CD4-positive, alpha-beta T cell (primary cell): Measurements from ENCODE around the gene HRH3. TPM values are rescaled to one million over a fixed set of nuclear protein-coding genes. Genes with fewer than 3 reads are reported as not detected.

ENCODE experiments used
- ATAC-seq: fragments of 200-7000 bp; cut with Tn5 transposase; one replicate; pipeline ENCODE4 v1.10.0; 2022; ENCODE audit warnings: mild to moderate bottlenecking; ENCODE audit not compliant: poor library complexity
- CTCF ChIA-PET: fragments of 350-600 bp; sonication (Branson Sonifier 250); formaldehyde crosslinking; loops from one replicate; lab custom pipeline; 2021; ENCODE audit warnings: antibody characterized with exemption, inconsistent platforms; lab: Charles Lee
- POLR2A ChIA-PET: fragments of 350-600 bp; sonication (Branson Sonifier 250); formaldehyde crosslinking; loops from one replicate; lab custom pipeline; 2021; ENCODE audit warnings: antibody characterized with exemption, inconsistent platforms; lab: Charles Lee
- DNase-seq, 14 experiments: peaks; one replicate each; pipeline ENCODE4 v3.0.0-alpha.2; 2013 to 2020; ENCODE audit warnings: mixed read lengths in 2 of 14
- H3K27ac ChIP-seq, 2 donors: one replicate each; pipeline versions ENCODE4 v1.5.1 to v1.7.0; 2013; ENCODE audit warnings: low read length in 2 of 2, low read depth in 1 of 2, mild to moderate bottlenecking in 1 of 2
- H3K27me3 ChIP-seq, 2 experiments: 1 replicate in 1 of 2; 2 replicates in 1 of 2; pipeline versions ENCODE4 v1.6.1 to v1.7.0; 2013; ENCODE audit warnings: low read length in 2 of 2, control low read depth in 1 of 2, mild to moderate bottlenecking in 1 of 2, moderate library complexity in 1 of 2; ENCODE audit not compliant: insufficient read depth in 2 of 2, control insufficient read depth in 1 of 2
- H3K36me3 ChIP-seq: one replicate; pipeline ENCODE4 v1.6.1; 2013; ENCODE audit warnings: low read length, control low read depth; ENCODE audit not compliant: insufficient read depth
- H3K4me1 ChIP-seq: one replicate; pipeline ENCODE4 v1.6.1; 2013; ENCODE audit warnings: low read length, control low read depth; ENCODE audit not compliant: insufficient read depth
- H3K4me3 ChIP-seq: one replicate; pipeline ENCODE4 v1.5.1; 2013; ENCODE audit warnings: mild to moderate bottlenecking, low read length, moderate library complexity
- H3K9me3 ChIP-seq, 2 experiments: 1 replicate in 1 of 2; 2 replicates in 1 of 2; pipeline versions ENCODE4 v1.6.1 to v1.7.0; 2013; ENCODE audit warnings: low read length in 2 of 2, mild to moderate bottlenecking in 2 of 2, control low read depth in 1 of 2, moderate library complexity in 1 of 2; ENCODE audit not compliant: control insufficient read depth in 1 of 2, insufficient read depth in 1 of 2
- H3K27ac Mint-ChIP-seq: one replicate; pipeline ENCODE4 v1.8.0; 2020; ENCODE audit warnings: mixed read lengths
- H3K27me3 Mint-ChIP-seq: one replicate; pipeline ENCODE4 v1.8.0; 2021; ENCODE audit warnings: mixed read lengths
- H3K36me3 Mint-ChIP-seq: one replicate; pipeline ENCODE4 v1.8.0; 2021; ENCODE audit warnings: low read depth, mixed read lengths
- H3K4me1 Mint-ChIP-seq: one replicate; pipeline ENCODE4 v1.8.0; 2021; ENCODE audit warnings: low read depth, mixed read lengths
- H3K4me3 Mint-ChIP-seq: one replicate; pipeline ENCODE4 v1.8.0; 2020; ENCODE audit warnings: mild to moderate bottlenecking, mixed read lengths
- H3K9me3 Mint-ChIP-seq: one replicate; pipeline ENCODE4 v1.8.0; 2020; ENCODE audit warnings: mixed read lengths
- CTCF ChIP-seq: fragments of 200-600 bp; IDR thresholded peaks from one replicate; pipeline ENCODE4 v1.8.0; 2022; ENCODE audit warnings: antibody characterized with exemption, mild to moderate bottlenecking
- intact Hi-C, 2 experiments: fragments of 100-400 bp; cut with DNase I in 1 of 2; cut with micrococcal nuclease in 1 of 2; formaldehyde crosslinking; loops; one replicate each; pipeline versions ENCODE4 v1.15.1 to v1.9.0; 2023 to 2025; cut with DNase I, micrococcal nuclease
- total RNA-seq, 174 experiments: library from RNA in 2 of 174; stranded (reverse) in 2 of 174; gene quantifications; one replicate each; pipeline ENCODE4 v1.2.3 and lab custom pipeline; 2021 to 2026

Gene HRH3
- total RNA-seq, 2 experiments from 2014 or later: not detected

- Histone ChIP-seq H3K36me3 (no peaks in the 10 kb centered on the region), H3K27me3 (peaks cover 0 to 2% of the 10 kb centered on the region in 2 experiments), H3K27ac (no peak overlapping the region), H3K4me1 (no peaks in the 10 kb centered on the region), H3K9me3 (peaks cover 0 to 34% of the 10 kb centered on the region in 2 experiments), H3K4me3 (no peak overlapping the region)
- H3K4me3 Mint-ChIP-seq: no peak overlapping the region
- CTCF ChIA-PET: no interaction called here
- no peak overlapping the region for H3K27ac Mint-ChIP-seq
- H3K4me1 Mint-ChIP-seq: no peaks in the 10 kb centered on the region
- H3K9me3 Mint-ChIP-seq: no peaks in the 10 kb centered on the region
- DNase-seq: no peak
- POLR2A ChIA-PET: no interaction called here
- intact Hi-C loops: no loop called here
- no peak for TF ChIP-seq CTCF
- H3K27me3 Mint-ChIP-seq: peaks cover 23% of the 10 kb centered on the region
- ATAC-seq: no peak
- no peaks in the 10 kb centered on the region for H3K36me3 Mint-ChIP-seq
These were observed 9.6 kb upstream of the HRH3 start for GRCh38 chr20:62229667-62230066.

DNA sequence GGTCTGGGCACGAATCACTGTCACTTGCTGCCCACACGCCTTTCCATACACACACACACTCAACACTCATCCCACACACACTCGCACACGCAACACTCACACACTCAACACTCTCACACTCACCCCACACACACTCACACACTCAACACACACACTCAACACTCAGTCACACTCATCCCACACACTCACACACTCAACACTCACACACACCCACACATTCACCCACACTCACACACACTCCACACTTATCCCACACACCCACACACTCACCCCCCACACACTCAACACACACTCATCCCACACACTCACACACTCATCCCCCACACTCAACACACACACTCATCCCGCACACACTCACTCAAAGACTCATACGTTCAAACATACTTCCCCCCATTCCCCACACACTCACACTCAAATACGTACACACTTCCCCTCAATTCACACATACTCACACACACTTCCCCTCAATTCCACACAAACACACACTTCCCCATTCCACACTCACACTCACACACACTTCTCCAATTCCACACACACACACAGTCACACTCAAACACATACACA lies 9.0 kb upstream of the HRH3 start:
- intact Hi-C loops: no loop called here

GRCh38 chr20:62227977-62228958 lies 8.2 kb upstream of the HRH3 start:
- Mint-ChIP-seq H3K4me3 (no peak overlapping the region), H3K36me3 (no peaks in the 10 kb centered on the region)

More for the DNA sequence above, 9.0 kb upstream of the HRH3 start:
- ChIA-PET POLR2A (no interaction called here), CTCF (no interaction called here)
- H3K27me3 ChIP-seq: peaks cover 0 to 2% of the 10 kb centered on the region in 2 experiments
- no peaks in the 10 kb centered on the region for H3K9me3 Mint-ChIP-seq
- no peak overlapping the region for H3K4me3 Mint-ChIP-seq
- H3K27me3 Mint-ChIP-seq: peaks cover 27% of the 10 kb centered on the region
- H3K9me3 ChIP-seq: peaks cover 0 to 33% of the 10 kb centered on the region in 2 experiments
- no peak overlapping the region for H3K4me3 ChIP-seq
- no peak for ATAC-seq
- no peaks in the 10 kb centered on the region for H3K4me1 ChIP-seq
- H3K36me3 ChIP-seq: no peaks in the 10 kb centered on the region
- no peak for TF ChIP-seq CTCF
- no peak overlapping the region for H3K27ac Mint-ChIP-seq
- H3K27ac ChIP-seq: no peak overlapping the region
- DNase-seq: no peak
- H3K36me3 Mint-ChIP-seq: no peaks in the 10 kb centered on the region
- H3K4me1 Mint-ChIP-seq: no peaks in the 10 kb centered on the region

More at GRCh38 chr20:62227977-62228958, 8.2 kb upstream of the HRH3 start:
- H3K9me3 ChIP-seq: peaks cover 0 to 27% of the 10 kb centered on the region in 2 experiments
- intact Hi-C loops: no loop called here
- H3K36me3 ChIP-seq: no peaks in the 10 kb centered on the region
- TF ChIP-seq CTCF: no peak
- Mint-ChIP-seq H3K27me3 (peaks cover 22% of the 10 kb centered on the region), H3K27ac (no peak overlapping the region), H3K4me1 (no peaks in the 10 kb centered on the region), H3K9me3 (no peaks in the 10 kb centered on the region)
- no peak for ATAC-seq
- no peak overlapping the region for H3K4me3 ChIP-seq
- ChIA-PET POLR2A (no interaction called here), CTCF (no interaction called here)
- H3K27ac ChIP-seq: no peak overlapping the region
- H3K4me1 ChIP-seq: no peaks in the 10 kb centered on the region
- H3K27me3 ChIP-seq: peaks cover 4 to 7% of the 10 kb centered on the region in 2 experiments
- no peak for DNase-seq
